Measurements from ENCODE around the gene NCOR1.

The NCOR1 gene

DNA sequence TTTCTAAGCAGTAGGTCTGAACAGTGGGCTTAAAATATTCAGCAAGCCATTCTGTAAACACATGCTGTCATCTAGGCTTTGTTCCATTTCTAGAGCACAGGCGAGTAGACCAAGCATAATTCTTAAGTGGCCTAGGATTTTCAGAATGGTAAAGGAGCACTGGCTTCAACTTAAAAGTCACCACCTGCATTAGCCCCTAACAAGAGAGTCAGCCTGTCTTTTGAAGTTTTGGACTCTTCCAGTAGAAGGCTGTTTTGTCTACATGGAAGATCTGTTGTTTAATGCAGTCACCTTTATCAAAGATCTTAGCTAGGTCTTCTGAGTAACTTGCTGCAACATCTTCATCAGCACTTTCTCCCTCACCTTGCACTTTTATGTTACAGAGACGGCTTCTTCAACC, 179.1 kb downstream of the NCOR1 start:
- H3K27me3 ChIP-seq (ENCODE audit: control insufficient read depth, insufficient read depth, low read length): no peaks in the 10 kb centered on the region
- H3K9me3 ChIP-seq (ENCODE audit: control insufficient read depth, low read length): no peaks in the 10 kb centered on the region
- no peaks in the 10 kb centered on the region for H3K4me1 ChIP-seq (ENCODE audit: control insufficient read depth, insufficient read depth, low read length)
- no peak overlapping the region for H3K4me3 ChIP-seq (ENCODE audit: low read length)
- H3K36me3 ChIP-seq (ENCODE audit: control insufficient read depth, insufficient read depth, low read length): peaks cover 6% of the 10 kb centered on the region
- no peak overlapping the region for H3K9ac ChIP-seq (ENCODE audit: low read length)

- H3K36me3 ChIP-seq (ENCODE audit: control insufficient read depth, insufficient read depth, low read length): peaks cover 6% of the 10 kb centered on the region
- H3K4me3 ChIP-seq (ENCODE audit: low read length): no peak overlapping the region
These were observed 181.5 kb downstream of the NCOR1 start for GRCh38 chr17:16033729-16034349.

GRCh38 chr17:16027708-16028584, 187.4 kb downstream of the NCOR1 start:
- no peak overlapping the region for H3K9ac ChIP-seq (ENCODE audit: low read length)
- H3K36me3 ChIP-seq (ENCODE audit: control insufficient read depth, insufficient read depth, low read length): peaks cover 21% of the 10 kb centered on the region

More at GRCh38 chr17:16033729-16034349, 181.5 kb downstream of the NCOR1 start:
- H3K27me3 ChIP-seq (ENCODE audit: control insufficient read depth, insufficient read depth, low read length): no peaks in the 10 kb centered on the region
- H3K4me1 ChIP-seq (ENCODE audit: control insufficient read depth, insufficient read depth, low read length): no peaks in the 10 kb centered on the region
- H3K9ac ChIP-seq (ENCODE audit: low read length): no peak overlapping the region
- no peaks in the 10 kb centered on the region for H3K9me3 ChIP-seq (ENCODE audit: control insufficient read depth, low read length)

GRCh38 chr17:16026895-16027294, 188.4 kb downstream of the NCOR1 start:
- Histone ChIP-seq H3K27me3 (ENCODE audit: control insufficient read depth, insufficient read depth, low read length) (no peaks in the 10 kb centered on the region), H3K36me3 (ENCODE audit: control insufficient read depth, insufficient read depth, low read length) (peaks cover 14% of the 10 kb centered on the region), H3K4me3 (ENCODE audit: low read length) (no peak overlapping the region), H3K9me3 (ENCODE audit: control insufficient read depth, low read length) (no peaks in the 10 kb centered on the region), H3K4me1 (ENCODE audit: control insufficient read depth, insufficient read depth, low read length) (peaks cover 5% of the 10 kb centered on the region), H3K9ac (ENCODE audit: low read length) (no peak overlapping the region)

More at GRCh38 chr17:16027708-16028584, 187.4 kb downstream of the NCOR1 start:
- no peaks in the 10 kb centered on the region for H3K9me3 ChIP-seq (ENCODE audit: control insufficient read depth, low read length)
- no peaks in the 10 kb centered on the region for H3K27me3 ChIP-seq (ENCODE audit: control insufficient read depth, insufficient read depth, low read length)
- H3K4me3 ChIP-seq (ENCODE audit: low read length): no peak overlapping the region
- peaks cover 5% of the 10 kb centered on the region for H3K4me1 ChIP-seq (ENCODE audit: control insufficient read depth, insufficient read depth, low read length)

- Histone ChIP-seq H3K4me1 (ENCODE audit: control insufficient read depth, insufficient read depth, low read length) (peaks cover 5% of the 10 kb centered on the region), H3K9me3 (ENCODE audit: control insufficient read depth, low read length) (no peaks in the 10 kb centered on the region), H3K4me3 (ENCODE audit: low read length) (no peak overlapping the region), H3K27me3 (ENCODE audit: control insufficient read depth, insufficient read depth, low read length) (no peaks in the 10 kb centered on the region), H3K9ac (ENCODE audit: low read length) (no peak overlapping the region), H3K36me3 (ENCODE audit: control insufficient read depth, insufficient read depth, low read length) (peaks cover 14% of the 10 kb centered on the region)
These were observed 190.1 kb downstream of the NCOR1 start for GRCh38 chr17:16025202-16025601.

- no peak overlapping the region for H3K9ac ChIP-seq (ENCODE audit: low read length)
- no peaks in the 10 kb centered on the region for H3K27me3 ChIP-seq (ENCODE audit: control insufficient read depth, insufficient read depth, low read length)
- no peak overlapping the region for H3K4me3 ChIP-seq (ENCODE audit: low read length)
- H3K4me1 ChIP-seq (ENCODE audit: control insufficient read depth, insufficient read depth, low read length): peaks cover 5% of the 10 kb centered on the region
- H3K36me3 ChIP-seq (ENCODE audit: control insufficient read depth, insufficient read depth, low read length): peaks cover 14% of the 10 kb centered on the region
- H3K9me3 ChIP-seq (ENCODE audit: control insufficient read depth, low read length): no peaks in the 10 kb centered on the region
These were observed 191.5 kb downstream of the NCOR1 start for GRCh38 chr17:16023881-16024280.

- Histone ChIP-seq H3K27me3 (ENCODE audit: control insufficient read depth, insufficient read depth, low read length) (no peaks in the 10 kb centered on the region), H3K36me3 (ENCODE audit: control insufficient read depth, insufficient read depth, low read length) (peaks cover 6% of the 10 kb centered on the region), H3K9ac (ENCODE audit: low read length) (no peak overlapping the region), H3K4me3 (ENCODE audit: low read length) (no peak overlapping the region), H3K9me3 (ENCODE audit: control insufficient read depth, low read length) (no peaks in the 10 kb centered on the region), H3K4me1 (ENCODE audit: control insufficient read depth, insufficient read depth, low read length) (no peaks in the 10 kb centered on the region)
These were observed 196.0 kb downstream of the NCOR1 start for GRCh38 chr17:16019347-16019746.

- Histone ChIP-seq H3K9ac (ENCODE audit: low read length) (no peak overlapping the region), H3K4me3 (ENCODE audit: low read length) (no peak overlapping the region), H3K36me3 (ENCODE audit: control insufficient read depth, insufficient read depth, low read length) (peaks cover 6% of the 10 kb centered on the region), H3K9me3 (ENCODE audit: control insufficient read depth, low read length) (no peaks in the 10 kb centered on the region), H3K27me3 (ENCODE audit: control insufficient read depth, insufficient read depth, low read length) (no peaks in the 10 kb centered on the region), H3K4me1 (ENCODE audit: control insufficient read depth, insufficient read depth, low read length) (no peaks in the 10 kb centered on the region)
These were observed 201.4 kb downstream of the NCOR1 start for GRCh38 chr17:16013943-16014407.

GRCh38 chr17:16007439-16007838, 207.9 kb downstream of the NCOR1 start:
- H3K27me3 ChIP-seq (ENCODE audit: control insufficient read depth, insufficient read depth, low read length): no peaks in the 10 kb centered on the region
- H3K9ac ChIP-seq (ENCODE audit: low read length): no peak overlapping the region
- no peaks in the 10 kb centered on the region for H3K36me3 ChIP-seq (ENCODE audit: control insufficient read depth, insufficient read depth, low read length)
- no peaks in the 10 kb centered on the region for H3K4me1 ChIP-seq (ENCODE audit: control insufficient read depth, insufficient read depth, low read length)
- no peaks in the 10 kb centered on the region for H3K9me3 ChIP-seq (ENCODE audit: control insufficient read depth, low read length)
- H3K4me3 ChIP-seq (ENCODE audit: low read length): no peak overlapping the region

- no peak overlapping the region for H3K4me3 ChIP-seq (ENCODE audit: low read length)
- H3K36me3 ChIP-seq (ENCODE audit: control insufficient read depth, insufficient read depth, low read length): no peaks in the 10 kb centered on the region
- no peaks in the 10 kb centered on the region for H3K9me3 ChIP-seq (ENCODE audit: control insufficient read depth, low read length)
- no peak overlapping the region for H3K9ac ChIP-seq (ENCODE audit: low read length)
- no peaks in the 10 kb centered on the region for H3K27me3 ChIP-seq (ENCODE audit: control insufficient read depth, insufficient read depth, low read length)
- peaks cover 6% of the 10 kb centered on the region for H3K4me1 ChIP-seq (ENCODE audit: control insufficient read depth, insufficient read depth, low read length)
These were observed 209.7 kb downstream of the NCOR1 start for GRCh38 chr17:16005636-16006035.

DNA sequence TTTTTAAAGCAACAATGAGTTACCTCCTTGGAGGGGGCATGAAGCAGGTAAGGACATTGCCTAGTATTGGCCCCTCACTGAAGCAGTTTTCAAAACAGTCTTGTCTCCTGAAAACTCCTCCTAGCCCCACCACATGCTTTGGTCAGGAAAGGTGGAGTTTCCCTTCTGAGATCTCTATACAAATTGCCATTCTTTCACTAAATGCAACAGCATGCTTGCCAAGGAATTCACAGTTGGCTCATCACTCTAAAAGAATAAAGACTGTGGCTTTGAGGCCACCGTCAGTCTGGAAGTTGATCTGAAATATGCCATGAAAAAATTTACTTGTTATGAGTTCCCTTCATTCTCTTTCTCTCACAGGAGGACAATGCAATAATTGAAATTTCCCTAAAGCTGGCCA, 211.5 kb downstream of the NCOR1 start:
- Histone ChIP-seq H3K36me3 (ENCODE audit: control insufficient read depth, insufficient read depth, low read length) (no peaks in the 10 kb centered on the region), H3K9ac (ENCODE audit: low read length) (no peak overlapping the region), H3K4me1 (ENCODE audit: control insufficient read depth, insufficient read depth, low read length) (peaks cover 8% of the 10 kb centered on the region), H3K9me3 (ENCODE audit: control insufficient read depth, low read length) (no peaks in the 10 kb centered on the region), H3K27me3 (ENCODE audit: control insufficient read depth, insufficient read depth, low read length) (no peaks in the 10 kb centered on the region), H3K4me3 (ENCODE audit: low read length) (no peak overlapping the region)

DNA sequence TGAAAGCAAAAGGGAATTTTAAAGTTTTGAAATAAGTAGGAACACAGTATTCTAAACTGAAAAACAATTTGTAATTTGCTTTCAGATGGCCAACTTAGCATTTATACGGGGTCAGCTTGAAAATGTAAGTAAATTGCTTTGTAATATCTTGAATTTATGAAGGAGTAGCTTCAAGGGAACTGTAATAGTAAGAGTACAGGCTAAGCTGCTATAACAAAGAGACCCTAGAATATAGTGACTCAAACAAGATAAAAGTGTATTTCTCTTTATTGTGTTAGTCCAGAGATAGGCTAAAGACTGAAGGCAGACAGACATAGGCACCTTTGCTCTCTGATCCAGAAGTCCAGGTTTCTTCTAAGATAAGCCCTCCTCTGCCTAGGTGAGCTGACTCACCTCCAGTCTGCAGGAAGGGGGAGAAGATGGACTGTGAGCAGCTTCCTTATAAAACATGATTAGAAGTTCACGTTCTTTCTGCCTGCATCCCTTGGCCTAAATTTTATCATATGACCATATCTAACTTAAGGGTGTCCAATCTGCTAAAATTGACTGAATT, 212.6 kb downstream of the NCOR1 start:
- no peaks in the 10 kb centered on the region for H3K27me3 ChIP-seq (ENCODE audit: control insufficient read depth, insufficient read depth, low read length)
- H3K4me1 ChIP-seq (ENCODE audit: control insufficient read depth, insufficient read depth, low read length): peaks cover 8% of the 10 kb centered on the region
- no peaks in the 10 kb centered on the region for H3K36me3 ChIP-seq (ENCODE audit: control insufficient read depth, insufficient read depth, low read length)
- H3K9ac ChIP-seq (ENCODE audit: low read length): no peak overlapping the region
- H3K9me3 ChIP-seq (ENCODE audit: control insufficient read depth, low read length): no peaks in the 10 kb centered on the region
- no peak overlapping the region for H3K4me3 ChIP-seq (ENCODE audit: low read length)

All from mucosa of stomach (tissue), 1 donor.